Kidney epithelial cell (primary cell): Measurements from ENCODE around the gene TTI1. TPM values are rescaled to one million over a fixed set of nuclear protein-coding genes. Genes with fewer than 3 reads are reported as not detected.

ENCODE experiments used
- DNase-seq: peaks from one replicate; pipeline ENCODE4 v3.0.0-alpha.2; 2010; ENCODE audit warnings: low read depth
- H3K27me3 ChIP-seq: 2 replicates; pipeline ENCODE4 v1.6.0; 2011; ENCODE audit warnings: low read length; ENCODE audit not compliant: control insufficient read depth, insufficient read depth
- H3K36me3 ChIP-seq: 2 replicates; pipeline ENCODE4 v1.5.1; 2011; ENCODE audit warnings: low read length; ENCODE audit not compliant: control insufficient read depth, insufficient read depth
- H3K4me3 ChIP-seq: 2 replicates; pipeline ENCODE4 v1.5.1; 2011; ENCODE audit warnings: low read depth, mild to moderate bottlenecking, control low read depth, low read length
- CTCF ChIP-seq: IDR thresholded peaks from 2 replicates; pipeline ENCODE4 v1.5.1; 2011; ENCODE audit warnings: mild to moderate bottlenecking, moderate library complexity, low read length, control low read depth, inconsistent platforms; ENCODE audit not compliant: insufficient read depth, poor library complexity, severe bottlenecking
- total RNA-seq: library from RNA; depleted of rRNA; stranded (reverse); fragments of >200 nt; gene quantifications from 2 replicates; pipeline ENCODE4 v1.2.3, GENCODE V29; 2015

The TTI1 gene
- total RNA-seq, 1 donor from 2014 or later: 18.8 TPM

- H3K27me3 ChIP-seq: no peaks in the 10 kb centered on the region
- no peaks in the 10 kb centered on the region for H3K36me3 ChIP-seq
- no peak for TF ChIP-seq CTCF
- H3K4me3 ChIP-seq: no peak overlapping the region
- no peak for DNase-seq
Measured at GRCh38 chr20:38008233-38008944, 24.9 kb downstream of the TTI1 start.

- Histone ChIP-seq H3K36me3 (no peaks in the 10 kb centered on the region), H3K27me3 (no peaks in the 10 kb centered on the region), H3K4me3 (no peak overlapping the region)
- TF ChIP-seq CTCF: no peak
- no peak for DNase-seq
Measured at GRCh38 chr20:38007526-38007925, 25.7 kb downstream of the TTI1 start.

GRCh38 chr20:38005903-38006302 lies 27.4 kb downstream of the TTI1 start:
- no peaks in the 10 kb centered on the region for H3K27me3 ChIP-seq
- TF ChIP-seq CTCF: no peak
- no peaks in the 10 kb centered on the region for H3K36me3 ChIP-seq
- no peak for DNase-seq
- no peak overlapping the region for H3K4me3 ChIP-seq

GRCh38 chr20:38004416-38004815 lies 28.8 kb downstream of the TTI1 start:
- no peaks in the 10 kb centered on the region for H3K27me3 ChIP-seq
- H3K4me3 ChIP-seq: no peak overlapping the region
- peaks cover 1% of the 10 kb centered on the region for H3K36me3 ChIP-seq
- no peak for TF ChIP-seq CTCF
- DNase-seq: no peak

- no peak overlapping the region for H3K4me3 ChIP-seq
- no peak for TF ChIP-seq CTCF
- H3K36me3 ChIP-seq: peaks cover 1% of the 10 kb centered on the region
- no peaks in the 10 kb centered on the region for H3K27me3 ChIP-seq
- no peak for DNase-seq
Measured at GRCh38 chr20:38002422-38002821, 30.8 kb downstream of the TTI1 start.

- no peaks in the 10 kb centered on the region for H3K27me3 ChIP-seq
- H3K4me3 ChIP-seq: no peak overlapping the region
- DNase-seq: no peak
- TF ChIP-seq CTCF: no peak
- H3K36me3 ChIP-seq: peaks cover 1% of the 10 kb centered on the region
Measured at GRCh38 chr20:38001981-38002380, 31.3 kb downstream of the TTI1 start.
